Neural progenitor cell (in vitro differentiated cells): Measurements from ENCODE around the gene SNX10. TPM values are rescaled to one million over a fixed set of nuclear protein-coding genes. Genes with fewer than 3 reads are reported as not detected.

Experiments
- DNase-seq: peaks from one replicate; pipeline ENCODE4 v3.0.0-alpha.2; 2016; ENCODE audit warnings: low spot score
- H2AFZ ChIP-seq: fragments of 200-600 bp; sonication (generic); replicated peaks from 2 replicates; pipeline ENCODE4 v1.6.1; 2016; ENCODE audit warnings: antibody characterized with exemption
- H3F3A ChIP-seq: fragments of 200-600 bp; sonication (generic); 2 replicates; pipeline ENCODE4 v1.6.1; 2016; ENCODE audit warnings: antibody characterized with exemption, low read depth
- H3K27ac ChIP-seq: fragments of 200-600 bp; sonication (generic); 2 replicates; pipeline ENCODE4 v1.5.1; 2016; ENCODE audit warnings: mild to moderate bottlenecking
- H3K27me3 ChIP-seq: fragments of 200-600 bp; sonication (generic); 2 replicates; pipeline ENCODE4 v1.6.1; 2016; ENCODE audit warnings: mild to moderate bottlenecking, moderate library complexity
- H3K36me3 ChIP-seq: fragments of 200-600 bp; sonication (generic); 2 replicates; pipeline ENCODE4 v1.5.1; 2016
- H3K4me1 ChIP-seq: fragments of 200-600 bp; sonication (generic); 2 replicates; pipeline ENCODE4 v1.6.1; 2016; ENCODE audit warnings: mixed run types
- H3K4me2 ChIP-seq: fragments of 200-600 bp; sonication (generic); 2 replicates; pipeline ENCODE4 v1.6.1; 2016
- H3K4me3 ChIP-seq: fragments of 200-600 bp; sonication (generic); 2 replicates; pipeline ENCODE4 v1.5.1; 2016
- H3K79me2 ChIP-seq: fragments of 200-600 bp; sonication (generic); 2 replicates; pipeline ENCODE4 v1.6.1; 2016; ENCODE audit warnings: low read depth
- H3K9ac ChIP-seq: fragments of 200-600 bp; sonication (generic); 2 replicates; pipeline ENCODE4 v1.6.1; 2016
- H3K9me3 ChIP-seq: fragments of 200-600 bp; sonication (generic); 2 replicates; pipeline ENCODE4 v1.5.1; 2016; ENCODE audit warnings: low read depth
- H4K20me1 ChIP-seq: fragments of 200-600 bp; sonication (generic); 2 replicates; pipeline ENCODE4 v1.6.1; 2016; ENCODE audit warnings: low read depth
- H3K27ac Mint-ChIP-seq: 3 replicates; pipeline ENCODE4 v1.8.0; 2021; ENCODE audit warnings: mixed read lengths
- H3K27me3 Mint-ChIP-seq: 2 replicates; pipeline ENCODE4 v1.8.0; 2022; ENCODE audit warnings: low read depth, mild to moderate bottlenecking, inconsistent platforms, moderate library complexity, mixed read lengths; ENCODE audit not compliant: insufficient read depth
- H3K36me3 Mint-ChIP-seq: 3 replicates; pipeline ENCODE4 v1.8.0; 2021; ENCODE audit warnings: mixed read lengths
- H3K4me1 Mint-ChIP-seq: 3 replicates; pipeline ENCODE4 v1.8.0; 2021; ENCODE audit warnings: mixed read lengths
- H3K4me3 Mint-ChIP-seq: 3 replicates; pipeline ENCODE4 v1.8.0; 2021; ENCODE audit warnings: mild to moderate bottlenecking, moderate library complexity, mixed read lengths
- H3K9me3 Mint-ChIP-seq: 3 replicates; pipeline ENCODE4 v1.8.0; 2020; ENCODE audit warnings: mixed read lengths
- EZH2 ChIP-seq: fragments of 200-600 bp; sonication (generic); IDR thresholded peaks from 2 replicates; pipeline ENCODE4 v1.6.1; 2017; ENCODE audit warnings: antibody characterized with exemption, mild to moderate bottlenecking, moderate library complexity
- EZH2phosphoT487 ChIP-seq: fragments of 200-600 bp; sonication (generic); IDR thresholded peaks from 2 replicates; pipeline ENCODE4 v1.6.1; 2017; ENCODE audit warnings: antibody characterized with exemption
- total RNA-seq: library from RNA; depleted of rRNA; stranded (reverse); fragments of >200 nt; gene quantifications from 2 replicates; pipeline ENCODE4 v1.2.3, GENCODE V29; 2015; ENCODE audit warnings: low replicate concordance
- TF ChIP-seq, protein P1 (sequence below): fragments of 200-600 bp; sonication (generic); IDR thresholded peaks from 2 replicates; pipeline ENCODE4 v1.5.1; 2017; ENCODE audit warnings: antibody characterized with exemption, mild to moderate bottlenecking

SNX10 gene
- total RNA-seq, 1 donor from 2014 or later, result 29.6 TPM

- Histone ChIP-seq H3K4me2 (no peak overlapping the region), H3K4me3 (no peak overlapping the region), H3K9ac (no peak overlapping the region), H3K36me3 (no peaks in the 10 kb centered on the region), H3K9me3 (no peaks in the 10 kb centered on the region), H3K79me2 (no peaks in the 10 kb centered on the region), H2AFZ (no peak overlapping the region), H4K20me1 (no peaks in the 10 kb centered on the region), H3K4me1 (no peaks in the 10 kb centered on the region), H3K27ac (no peak overlapping the region), H3F3A (no peaks in the 10 kb centered on the region), H3K27me3 (no peaks in the 10 kb centered on the region)
- H3K4me3 Mint-ChIP-seq, result no peak overlapping the region
- H3K4me1 Mint-ChIP-seq, result peaks cover 12% of the 10 kb centered on the region
- H3K9me3 Mint-ChIP-seq, result no peaks in the 10 kb centered on the region
- no peak for DNase-seq
- no peak overlapping the region for H3K27ac Mint-ChIP-seq
- no peaks in the 10 kb centered on the region for H3K36me3 Mint-ChIP-seq
- TF ChIP-seq, protein P1, sequence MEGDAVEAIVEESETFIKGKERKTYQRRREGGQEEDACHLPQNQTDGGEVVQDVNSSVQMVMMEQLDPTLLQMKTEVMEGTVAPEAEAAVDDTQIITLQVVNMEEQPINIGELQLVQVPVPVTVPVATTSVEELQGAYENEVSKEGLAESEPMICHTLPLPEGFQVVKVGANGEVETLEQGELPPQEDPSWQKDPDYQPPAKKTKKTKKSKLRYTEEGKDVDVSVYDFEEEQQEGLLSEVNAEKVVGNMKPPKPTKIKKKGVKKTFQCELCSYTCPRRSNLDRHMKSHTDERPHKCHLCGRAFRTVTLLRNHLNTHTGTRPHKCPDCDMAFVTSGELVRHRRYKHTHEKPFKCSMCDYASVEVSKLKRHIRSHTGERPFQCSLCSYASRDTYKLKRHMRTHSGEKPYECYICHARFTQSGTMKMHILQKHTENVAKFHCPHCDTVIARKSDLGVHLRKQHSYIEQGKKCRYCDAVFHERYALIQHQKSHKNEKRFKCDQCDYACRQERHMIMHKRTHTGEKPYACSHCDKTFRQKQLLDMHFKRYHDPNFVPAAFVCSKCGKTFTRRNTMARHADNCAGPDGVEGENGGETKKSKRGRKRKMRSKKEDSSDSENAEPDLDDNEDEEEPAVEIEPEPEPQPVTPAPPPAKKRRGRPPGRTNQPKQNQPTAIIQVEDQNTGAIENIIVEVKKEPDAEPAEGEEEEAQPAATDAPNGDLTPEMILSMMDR, result no peak
- TF ChIP-seq EZH2phosphoT487 (no peak), EZH2 (no peak)
- H3K27me3 Mint-ChIP-seq, result no peaks in the 10 kb centered on the region
Measured at GRCh38 chr7:26363465-26363864, 71.8 kb downstream of the SNX10 start.

DNA sequence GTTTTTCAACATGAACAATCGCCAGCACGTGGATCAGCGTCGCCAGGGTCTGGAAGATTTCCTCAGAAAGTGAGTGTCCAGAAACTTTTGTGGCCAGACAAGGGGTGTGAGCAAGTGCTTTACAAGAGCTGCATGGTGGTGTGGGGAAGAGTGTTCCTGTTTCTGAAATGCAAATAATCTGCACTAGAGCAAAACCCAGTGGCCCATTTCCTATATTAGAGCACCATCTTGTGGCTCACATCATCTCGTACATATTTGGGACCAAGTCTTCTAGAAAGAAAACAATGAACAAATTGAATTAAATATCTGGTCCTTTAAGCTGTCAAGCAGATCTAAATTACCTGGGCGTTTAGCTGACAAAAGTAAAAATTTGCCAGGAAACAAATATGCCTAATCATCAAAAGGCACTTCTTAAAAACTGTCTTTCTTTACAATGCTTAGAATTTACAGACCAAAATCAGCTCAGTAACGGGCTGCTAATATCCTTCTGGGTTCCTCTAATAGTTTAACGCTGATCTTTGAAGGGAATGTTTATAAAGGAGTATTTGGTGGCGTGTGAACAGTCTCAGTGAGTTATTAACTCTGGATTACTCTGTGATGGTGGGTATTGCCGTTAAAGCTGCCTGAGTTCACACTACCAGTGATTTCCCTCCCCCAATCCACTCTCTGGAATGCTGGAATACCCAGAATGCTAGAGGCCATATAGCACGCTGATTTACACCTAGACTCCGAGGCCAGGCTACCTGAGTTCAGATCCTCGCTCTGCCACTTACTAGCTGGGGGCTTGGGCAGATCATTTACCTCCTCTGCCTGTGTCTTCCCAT is 73.6 kb downstream of the SNX10 start:
- H4K20me1 ChIP-seq, result no peaks in the 10 kb centered on the region
- H3K36me3 ChIP-seq, result no peaks in the 10 kb centered on the region
- no peak for TF ChIP-seq EZH2phosphoT487
- no peak for TF ChIP-seq EZH2
- TF ChIP-seq, protein P1, result peak; percentile 82
- H3F3A ChIP-seq, result peaks cover 4% of the 10 kb centered on the region
- Mint-ChIP-seq H3K9me3 (no peaks in the 10 kb centered on the region), H3K36me3 (no peaks in the 10 kb centered on the region), H3K27me3 (no peaks in the 10 kb centered on the region), H3K4me3 (no peak overlapping the region), H3K27ac (peak overlapping the region; percentile 46), H3K4me1 (peaks cover 15% of the 10 kb centered on the region)
- H3K4me3 ChIP-seq, result no peak overlapping the region
- no peak overlapping the region for H3K4me2 ChIP-seq
- H3K27me3 ChIP-seq, result no peaks in the 10 kb centered on the region
- peak; percentile 80 for DNase-seq
- no peaks in the 10 kb centered on the region for H3K9me3 ChIP-seq
- H3K9ac ChIP-seq, result no peak overlapping the region
- no peak overlapping the region for H3K27ac ChIP-seq
- no peaks in the 10 kb centered on the region for H3K4me1 ChIP-seq
- no peaks in the 10 kb centered on the region for H3K79me2 ChIP-seq
- H2AFZ ChIP-seq, result no peak overlapping the region

DNA sequence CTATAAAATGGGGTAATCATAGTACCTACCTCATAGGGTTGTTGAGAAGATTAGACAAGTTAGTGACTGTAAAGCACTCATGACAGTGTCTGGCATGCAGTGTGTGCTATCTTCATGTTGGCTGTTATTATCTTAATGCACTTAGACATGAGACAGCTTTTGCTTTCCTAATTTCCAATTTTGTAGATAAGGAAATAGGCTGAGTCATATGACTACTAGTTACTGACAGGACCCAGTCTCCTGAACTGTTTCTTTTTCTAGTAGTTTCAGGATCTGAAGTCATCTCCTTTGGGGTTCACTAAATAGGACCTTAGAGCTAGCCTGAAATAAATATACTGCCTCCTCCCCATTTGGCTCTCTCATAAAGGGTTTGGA is 74.2 kb downstream of the SNX10 start:
- H3K36me3 ChIP-seq, result no peaks in the 10 kb centered on the region
- Mint-ChIP-seq H3K4me1 (peaks cover 15% of the 10 kb centered on the region), H3K27ac (no peak overlapping the region), H3K36me3 (no peaks in the 10 kb centered on the region), H3K27me3 (no peaks in the 10 kb centered on the region), H3K9me3 (no peaks in the 10 kb centered on the region), H3K4me3 (no peak overlapping the region)
- H3K9me3 ChIP-seq, result no peaks in the 10 kb centered on the region
- H3F3A ChIP-seq, result peaks cover 9% of the 10 kb centered on the region
- H3K4me2 ChIP-seq, result no peak overlapping the region
- H4K20me1 ChIP-seq, result no peaks in the 10 kb centered on the region
- H3K27me3 ChIP-seq, result no peaks in the 10 kb centered on the region
- H3K9ac ChIP-seq, result no peak overlapping the region
- no peaks in the 10 kb centered on the region for H3K79me2 ChIP-seq
- no peaks in the 10 kb centered on the region for H3K4me1 ChIP-seq
- H3K4me3 ChIP-seq, result no peak overlapping the region
- no peak overlapping the region for H3K27ac ChIP-seq
- H2AFZ ChIP-seq, result no peak overlapping the region
- TF ChIP-seq, protein P1, result no peak
- TF ChIP-seq EZH2phosphoT487 (no peak), EZH2 (no peak)
- no peak for DNase-seq
